ENCODE measurements around the gene NAA60.

Gene NAA60

DNA sequence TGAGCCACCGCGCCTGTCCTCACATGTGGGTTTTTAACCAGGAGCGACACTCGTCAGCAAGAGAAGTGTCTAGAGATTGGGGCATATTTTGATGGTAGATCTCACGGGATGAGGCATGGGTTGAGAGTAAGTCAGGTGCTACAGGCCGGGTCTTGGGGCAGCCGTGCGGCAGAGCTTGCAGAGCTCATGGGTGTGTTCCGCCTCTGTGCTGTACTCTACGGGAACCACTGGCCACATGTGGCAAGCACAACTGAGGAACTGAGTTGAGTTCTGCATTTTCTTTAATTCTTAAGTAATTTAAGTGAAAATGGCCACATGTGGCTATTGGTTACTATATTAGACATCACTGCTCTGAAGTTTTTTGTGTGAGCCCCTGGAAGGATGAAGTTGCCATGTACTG is 66.9 kb downstream of the NAA60 start:
- DNase-seq (ENCODE audit: low read depth in 2 of 2), result no peak

DNA sequence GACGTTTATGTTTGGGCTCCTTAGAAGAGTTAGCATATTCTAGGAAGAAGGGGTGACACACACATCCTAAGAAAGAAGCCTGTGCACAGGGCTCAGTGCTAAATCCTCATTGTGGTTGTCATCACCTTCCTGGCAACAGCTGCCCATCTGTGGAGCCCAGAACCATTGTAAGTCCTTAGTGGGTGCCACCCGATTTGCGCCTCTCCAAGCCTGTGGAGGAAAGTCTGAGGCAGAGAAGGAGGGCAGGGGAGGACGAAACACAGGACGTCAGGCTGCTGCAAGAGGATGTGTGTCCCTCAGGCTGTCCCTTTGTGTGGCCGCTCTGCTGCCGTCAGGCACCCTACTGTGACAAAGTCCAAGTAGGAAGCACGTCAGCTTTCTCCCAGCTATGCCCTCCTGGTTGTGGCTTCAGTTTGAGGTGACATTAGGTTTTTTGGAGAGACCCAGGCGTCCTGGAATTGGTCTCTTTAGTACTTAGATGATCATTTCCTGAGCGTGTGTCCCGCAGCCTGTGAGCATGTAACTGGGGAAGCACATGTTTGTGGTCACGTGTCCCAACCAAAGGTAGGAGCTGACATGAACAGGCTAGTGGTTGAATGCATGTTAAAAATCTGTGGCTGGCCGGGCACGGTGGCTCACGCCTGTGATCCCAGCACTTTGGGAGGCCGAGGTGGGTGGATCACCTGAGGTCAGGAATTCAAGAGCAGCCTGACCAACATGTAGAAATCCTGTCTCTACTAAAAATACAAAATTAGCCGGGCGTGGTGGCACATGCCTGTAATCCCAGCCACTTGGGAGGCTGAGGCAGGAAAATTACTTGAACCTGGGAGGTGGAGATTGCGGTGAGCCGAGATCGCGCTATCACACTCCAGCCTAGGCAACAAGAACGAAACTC is 68.1 kb downstream of the NAA60 start:
- no peak for DNase-seq (ENCODE audit: low read depth in 2 of 2)

DNA sequence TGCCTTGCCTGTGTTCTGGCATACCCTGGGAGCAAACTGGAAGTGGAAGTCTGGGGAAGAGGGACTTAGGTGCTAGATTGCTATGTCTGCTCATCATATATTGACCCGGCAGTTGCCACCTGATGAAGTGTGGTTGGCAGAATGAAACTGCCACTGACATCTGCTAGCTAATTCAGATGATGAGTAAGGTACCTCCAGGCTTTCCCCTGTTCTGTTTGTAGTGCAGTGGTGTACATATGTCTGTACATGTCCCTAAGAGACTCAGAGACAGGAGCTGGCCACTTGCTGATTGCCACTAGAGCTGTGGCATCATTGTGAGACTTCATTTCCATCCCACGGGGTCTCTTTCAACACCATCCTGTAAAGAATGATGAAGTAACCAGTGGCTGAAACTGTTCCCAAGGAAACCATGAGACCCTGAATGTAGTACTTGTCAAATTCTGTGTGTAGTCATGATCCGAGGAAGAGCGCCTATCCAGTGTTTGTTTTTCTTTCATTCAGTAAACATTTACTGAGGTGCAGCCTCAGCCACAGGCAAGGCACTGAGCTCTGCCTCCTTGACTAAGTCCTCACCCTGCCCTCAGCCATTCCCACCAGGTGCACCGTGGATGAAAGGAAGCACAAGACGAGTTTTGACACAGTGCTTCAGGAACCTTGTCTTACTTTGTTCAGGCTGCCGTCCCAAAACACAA is 70.6 kb downstream of the NAA60 start:
- no peak for DNase-seq (ENCODE audit: low read depth in 2 of 2)

DNA sequence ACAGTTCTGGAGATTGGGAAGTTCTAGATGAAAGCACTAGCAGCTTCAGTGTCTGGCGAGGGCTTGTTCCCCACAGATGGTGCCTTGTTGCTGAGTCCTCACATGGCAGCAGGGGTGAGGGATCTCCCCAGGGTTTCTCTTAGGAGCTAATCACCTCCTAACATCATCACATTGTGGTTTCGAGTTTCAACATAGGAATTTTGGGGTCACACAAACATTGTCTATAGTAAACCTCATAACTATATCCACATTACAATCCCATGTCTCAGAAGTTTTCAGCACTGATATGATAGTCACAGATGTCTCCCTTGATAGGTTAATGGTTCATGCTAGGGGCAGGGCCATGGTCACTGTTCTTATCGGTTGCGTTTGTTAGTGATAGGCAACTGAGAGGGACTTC is 71.1 kb downstream of the NAA60 start:
- no peak for DNase-seq (ENCODE audit: low read depth in 2 of 2)

DNA sequence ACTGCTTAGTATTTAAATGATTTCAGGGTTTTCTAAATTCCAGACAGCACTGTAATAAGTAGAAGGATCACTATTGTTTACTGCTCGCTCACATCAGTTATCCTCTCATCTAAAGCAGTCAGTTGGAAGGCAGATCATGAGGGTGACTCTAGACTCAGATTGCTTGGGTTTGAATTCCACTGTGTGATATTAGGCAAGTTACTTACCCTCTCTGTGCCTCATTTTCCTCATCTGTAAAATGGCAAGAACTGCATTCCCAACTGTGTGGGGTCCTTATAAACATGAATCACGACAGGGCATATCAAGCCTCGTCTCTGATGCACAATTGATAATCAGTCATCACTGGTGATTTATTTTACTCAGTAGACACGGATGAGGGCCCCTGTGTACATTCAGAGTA is 72.4 kb downstream of the NAA60 start:
- DNase-seq (ENCODE audit: low read depth in 2 of 2), result no peak

DNA sequence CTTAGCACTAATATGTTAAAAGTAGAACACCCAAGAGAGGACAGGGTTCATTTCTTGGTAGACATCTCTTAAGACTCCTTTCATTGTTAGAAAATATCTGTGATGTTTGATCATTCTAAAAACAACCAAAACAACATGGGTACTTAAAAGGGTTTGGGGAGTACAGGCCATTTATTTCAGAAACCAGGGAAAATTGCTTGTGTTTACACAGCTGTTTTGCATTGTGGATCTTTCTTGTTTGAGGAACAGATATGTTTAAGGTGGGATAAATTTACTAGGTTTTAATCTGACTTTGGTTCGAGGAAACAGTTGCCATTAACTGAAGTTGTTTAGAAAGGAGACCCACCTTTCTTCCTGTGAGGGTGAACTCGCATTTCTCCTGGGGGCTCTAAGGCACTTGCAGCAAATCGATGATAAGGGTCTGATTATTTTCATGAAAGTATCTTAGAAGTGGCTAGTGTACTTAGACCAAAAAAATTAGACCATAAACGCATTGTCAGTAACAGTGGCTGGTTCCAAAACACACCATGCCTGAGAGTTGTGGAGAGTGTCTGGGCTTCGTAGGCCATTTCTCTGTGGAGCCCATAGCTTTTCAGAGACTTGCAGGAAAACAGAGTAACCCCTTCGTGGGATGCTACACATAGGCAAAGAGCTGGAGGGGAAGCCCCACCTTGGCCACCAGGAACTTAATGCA is 75.0 kb downstream of the NAA60 start:
- DNase-seq (ENCODE audit: low read depth in 2 of 2), result no peak

DNA sequence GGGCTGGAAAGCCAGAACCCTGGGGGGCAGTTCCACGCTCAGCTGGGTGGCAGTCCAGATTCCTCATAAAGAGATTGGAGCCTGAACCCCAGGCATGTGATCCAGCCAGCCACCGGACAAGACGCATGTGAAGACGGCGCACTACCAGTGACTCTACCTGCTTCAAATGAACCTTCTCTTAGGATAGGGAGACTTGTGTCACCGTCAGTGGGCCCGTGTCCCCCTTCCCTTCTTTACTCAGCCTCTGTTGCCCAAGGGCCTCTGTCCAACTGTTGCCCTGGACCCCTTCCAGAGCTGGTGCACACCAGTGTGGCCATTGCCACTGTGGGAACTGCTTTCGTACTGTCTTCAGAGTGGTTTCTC is 75.5 kb downstream of the NAA60 start:
- DNase-seq (ENCODE audit: low read depth in 2 of 2), result no peak

DNA sequence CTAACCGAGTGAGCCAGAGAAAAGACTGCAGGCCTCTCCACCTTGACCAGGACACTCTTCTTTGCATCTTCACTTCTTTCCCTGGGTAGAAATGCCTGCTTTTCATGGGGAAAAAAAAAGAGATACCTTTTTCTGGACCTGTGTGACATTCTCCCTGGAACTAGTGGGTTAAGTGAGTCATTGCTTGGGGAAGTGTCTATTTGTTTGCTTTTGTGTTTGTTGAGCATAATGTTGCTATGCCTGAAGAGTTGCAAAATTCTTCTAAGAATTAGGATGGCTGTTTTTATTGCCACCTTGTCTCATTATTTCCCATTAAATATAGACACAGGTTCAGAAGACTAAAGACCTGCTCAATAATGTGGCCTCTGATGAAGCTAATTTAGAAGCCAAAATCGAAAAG is 76.1 kb downstream of the NAA60 start:
- DNase-seq (ENCODE audit: low read depth in 2 of 2), result no peak

DNA sequence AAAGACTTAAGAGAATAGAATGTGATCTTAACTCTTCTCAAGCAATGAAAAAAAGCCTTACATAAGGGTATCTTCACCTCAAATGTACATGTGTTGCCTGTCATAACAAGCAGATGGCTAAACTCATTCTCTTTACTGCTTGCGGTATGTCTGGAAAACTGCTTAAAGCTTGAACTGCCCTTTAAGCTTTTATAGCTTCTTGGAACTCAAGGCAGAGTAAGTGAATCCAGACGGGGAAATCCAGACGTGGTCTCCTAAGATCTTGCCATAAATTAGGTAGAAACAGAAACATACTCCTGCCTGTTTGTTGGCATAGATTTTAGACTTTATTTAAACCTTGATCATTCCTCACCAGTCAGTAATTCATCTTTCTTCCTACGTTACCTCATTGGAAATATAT is 76.9 kb downstream of the NAA60 start:
- DNase-seq (ENCODE audit: low read depth in 2 of 2), result no peak

DNA sequence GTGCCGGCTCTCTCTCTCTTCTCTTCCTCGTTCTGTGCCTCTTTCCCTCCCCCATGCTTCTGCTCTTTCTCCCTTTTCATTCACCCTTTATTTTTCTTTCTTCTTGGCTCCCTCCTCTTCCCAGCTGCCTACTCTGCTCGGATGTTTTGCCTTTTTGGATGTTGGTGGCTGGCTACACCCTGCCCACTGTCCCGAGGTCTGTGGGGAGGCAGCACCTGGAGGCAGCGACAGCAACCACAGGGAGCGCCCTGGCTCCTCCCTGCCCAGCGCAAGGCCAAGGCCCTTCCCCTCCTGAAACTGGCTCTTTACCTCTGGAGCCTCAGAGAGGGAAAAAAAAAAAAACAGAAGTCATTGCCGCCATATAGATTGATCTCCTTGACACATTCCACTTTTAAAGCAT is 77.4 kb downstream of the NAA60 start:
- no peak for DNase-seq (ENCODE audit: low read depth in 2 of 2)

DNA sequence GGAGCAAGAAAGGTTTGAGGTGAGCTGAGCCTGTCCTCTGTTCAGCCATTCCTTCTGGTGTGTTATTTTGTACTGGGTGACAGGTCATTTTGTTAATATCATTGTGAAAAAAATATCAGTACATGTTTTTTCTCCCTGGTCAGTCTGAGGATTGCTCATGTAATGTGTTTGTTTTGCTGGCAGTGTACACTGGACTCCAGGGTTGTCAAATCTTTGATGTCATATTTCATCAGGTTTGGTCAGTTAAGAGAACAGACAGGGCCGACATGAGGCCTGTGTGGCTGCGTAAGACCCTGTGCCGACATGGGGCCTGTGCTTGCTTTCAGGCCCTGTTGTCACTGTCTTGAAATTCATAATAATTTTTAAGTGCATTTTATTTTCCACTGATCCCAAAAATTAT is 79.8 kb downstream of the NAA60 start:
- DNase-seq (ENCODE audit: low read depth in 2 of 2), result no peak

DNA sequence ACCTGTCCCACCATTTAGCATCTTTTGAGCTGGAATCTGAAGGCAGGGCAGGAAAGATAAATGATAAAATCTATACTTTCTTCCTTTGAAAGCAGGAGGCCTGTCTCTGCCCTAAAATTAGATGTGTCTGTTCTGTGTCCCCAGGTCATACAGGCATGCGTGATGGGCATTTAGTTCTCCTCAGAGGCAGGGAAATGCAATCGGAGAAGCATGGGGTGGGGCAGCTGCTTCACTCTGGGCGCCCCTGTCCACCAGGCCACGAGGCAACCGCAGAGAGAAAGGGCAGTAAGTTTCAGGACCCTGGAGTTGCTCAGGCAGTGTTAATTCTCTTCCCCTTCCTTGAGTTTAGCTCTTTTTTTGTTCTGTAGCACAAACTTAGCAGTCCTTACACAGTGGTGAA is 82.5 kb downstream of the NAA60 start:
- DNase-seq (ENCODE audit: low read depth in 2 of 2), result no peak

DNA sequence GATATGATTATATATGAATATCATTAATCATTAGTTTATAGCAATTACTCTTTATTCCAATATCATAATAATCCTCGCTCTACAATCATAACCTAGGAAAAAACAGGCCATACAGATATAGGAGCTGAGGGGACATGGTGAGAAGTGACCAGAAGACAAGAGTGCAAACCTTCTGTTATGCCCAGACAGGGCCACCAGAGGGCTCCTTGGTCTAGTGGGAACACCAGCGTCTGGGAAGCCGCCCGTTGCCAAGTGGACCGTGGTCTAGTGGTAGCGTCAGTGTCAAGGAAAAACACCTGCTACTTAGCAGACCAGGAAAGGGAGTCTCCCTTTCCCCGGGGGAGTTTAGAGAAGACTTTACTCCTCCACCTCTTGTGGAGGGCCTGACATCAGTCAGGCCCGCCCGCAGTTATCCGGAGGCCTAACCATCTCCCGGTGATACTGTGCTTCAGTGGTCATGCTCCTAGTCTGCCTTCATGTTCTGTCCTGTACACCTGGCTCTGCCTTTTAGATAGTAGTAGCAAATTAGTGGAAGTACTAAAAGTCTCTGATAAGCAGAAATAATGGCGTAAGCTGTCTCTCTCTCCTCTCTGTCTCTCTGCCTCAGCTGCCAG is 83.8 kb downstream of the NAA60 start:
- peak; percentile 26 to 55 for DNase-seq (ENCODE audit: low read depth in 2 of 2)

DNA sequence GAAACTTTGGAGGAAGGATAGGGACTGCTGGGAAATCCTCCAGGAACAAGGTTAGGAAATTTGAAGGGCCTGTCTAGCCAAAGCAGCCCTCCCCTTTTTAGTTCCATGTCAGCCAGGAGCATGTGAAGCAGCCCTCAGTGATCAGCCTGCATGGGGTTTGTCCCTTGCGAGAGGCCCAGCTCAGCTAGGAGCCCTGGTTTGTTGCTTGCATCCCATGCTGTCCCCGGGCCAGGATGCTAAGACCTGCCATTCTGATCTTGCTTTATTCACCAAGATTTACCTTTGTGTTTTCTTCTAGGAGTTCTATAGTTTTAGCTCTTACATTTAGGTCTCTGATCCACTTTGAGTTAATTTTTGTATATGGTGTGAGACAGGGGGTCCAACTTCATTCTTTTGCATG is 84.9 kb downstream of the NAA60 start:
- no peak for DNase-seq (ENCODE audit: low read depth in 2 of 2)

DNA sequence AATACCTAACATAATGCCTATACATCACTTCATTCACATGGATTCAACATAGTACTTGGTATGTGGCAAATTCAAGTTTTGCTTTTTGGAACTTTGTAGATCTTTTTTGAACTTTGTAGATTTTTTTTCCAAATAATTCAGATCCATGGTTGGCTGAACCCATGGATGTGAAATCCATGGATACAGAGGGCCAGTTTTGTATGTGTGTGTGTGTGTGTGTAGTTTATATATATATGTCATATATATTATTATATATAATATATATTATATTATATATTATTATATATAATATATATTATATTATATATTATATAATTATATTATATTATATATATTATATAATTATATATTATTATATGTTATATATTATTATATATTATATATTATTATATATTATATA is 85.7 kb downstream of the NAA60 start:
- no peak for DNase-seq (ENCODE audit: low read depth in 2 of 2)

DNA sequence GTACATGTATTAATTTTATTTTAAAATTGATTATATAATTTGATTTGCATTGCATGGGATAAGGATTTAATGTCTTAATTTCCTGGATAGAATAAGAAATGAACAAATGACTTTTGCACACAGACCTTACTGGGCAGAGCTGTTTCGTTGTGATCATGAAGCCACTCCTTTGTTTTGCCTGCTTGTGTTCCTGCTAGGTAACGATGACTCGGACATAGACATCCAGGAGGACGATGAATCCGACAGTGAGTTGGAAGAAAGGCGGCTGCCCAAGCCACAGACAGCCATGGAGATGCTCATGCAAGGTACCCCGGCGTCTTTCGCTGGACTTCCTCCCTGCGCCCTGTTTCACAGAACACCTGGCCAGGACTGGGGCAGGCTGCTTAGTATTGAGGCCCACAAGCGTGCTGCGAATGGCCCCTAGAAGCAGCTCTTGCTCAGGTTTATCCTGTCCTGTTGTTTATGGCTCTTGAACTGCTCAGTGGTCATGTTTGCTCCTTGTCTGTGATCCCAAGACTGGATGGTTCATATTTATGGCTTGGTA is 87.0 kb downstream of the NAA60 start:
- DNase-seq (ENCODE audit: low read depth in 2 of 2), result no peak

DNA sequence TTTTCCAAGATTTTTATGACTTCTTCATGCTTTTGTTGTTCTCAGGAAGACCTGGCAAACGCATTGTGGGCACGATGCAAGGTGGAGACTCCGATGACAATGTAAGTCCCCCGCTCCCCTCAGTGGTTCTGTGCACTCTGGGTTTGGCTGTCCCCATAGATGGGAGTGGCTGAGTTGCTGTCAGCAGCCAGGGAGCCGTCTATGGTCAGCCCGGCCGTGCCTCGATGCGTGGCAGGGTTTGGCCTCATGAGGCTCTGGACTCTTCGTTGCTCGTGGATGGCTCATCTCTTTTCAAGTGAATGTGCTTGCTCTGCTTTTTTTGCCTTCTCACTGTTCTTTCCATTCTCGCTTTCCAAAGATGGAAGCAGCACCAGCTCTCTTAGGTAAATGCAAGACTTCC is 89.3 kb downstream of the NAA60 start:
- DNase-seq (ENCODE audit: low read depth in 2 of 2), result no peak

DNA sequence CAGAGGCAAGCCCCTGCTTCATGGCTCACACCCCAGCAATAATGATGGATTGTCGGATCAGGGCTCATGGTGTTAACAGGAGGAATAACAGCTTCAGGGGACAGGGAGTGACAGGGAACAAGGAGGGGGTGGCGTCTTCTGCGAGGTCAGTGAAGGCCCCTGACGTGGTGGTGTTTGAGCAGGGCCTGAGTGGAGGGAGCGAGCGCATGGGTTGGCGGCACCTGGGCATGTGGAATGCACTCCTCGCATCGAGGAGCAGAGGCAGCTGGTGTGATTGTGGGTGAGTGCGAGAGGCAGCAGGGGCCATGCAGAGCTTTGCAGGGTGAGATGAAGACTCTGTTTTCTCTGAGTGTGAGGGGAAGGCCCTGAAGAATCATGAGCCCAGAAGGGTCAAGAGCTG is 90.6 kb downstream of the NAA60 start:
- DNase-seq (ENCODE audit: low read depth in 2 of 2), result no peak

DNA sequence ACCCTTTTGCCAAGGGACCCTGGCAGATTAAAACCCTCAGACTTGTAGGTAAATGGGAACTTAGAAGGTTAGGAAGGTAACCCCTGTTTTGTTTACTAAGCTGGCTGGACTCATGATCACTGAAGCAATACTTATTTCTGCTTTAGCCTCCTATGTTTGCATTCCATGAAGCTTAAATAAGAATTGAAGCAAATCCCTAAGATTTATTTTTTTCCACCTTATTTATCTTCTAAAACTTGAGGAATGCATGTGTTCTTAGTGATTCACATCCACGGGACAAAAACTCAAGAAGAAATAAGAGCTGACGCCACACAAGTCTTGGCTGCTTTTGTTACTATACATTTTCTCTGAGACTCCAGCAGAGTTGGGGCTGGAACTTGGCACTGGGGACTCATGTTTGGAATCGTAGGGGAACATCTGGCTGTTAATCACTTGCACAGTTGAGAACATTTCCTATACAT is 92.8 kb downstream of the NAA60 start:
- DNase-seq (ENCODE audit: low read depth in 2 of 2), result no peak

All from stimulated activated CD4-positive, alpha-beta T cell treated with anti-CD3 and anti-CD28 coated beads, Interleukin-12 subunit alpha, Interleukin-12 subunit beta, amount 100 ng/mL, for 24 hours (primary cell).